Vagina (tissue), 2 donors: ENCODE results near the gene FGF1. TPM values are rescaled to one million over a fixed set of nuclear protein-coding genes. Genes with fewer than 3 reads are reported as not detected.

Source experiments
- DNase-seq, 2 donors: peaks; one replicate each; pipeline ENCODE4 v3.0.0-alpha.2; 2017; ENCODE audit errors: extremely low spot score in 2 of 2
- H3K27ac ChIP-seq: fragments of 200-600 bp; sonication (generic); one replicate; pipeline ENCODE4 v1.5.1; 2019
- H3K27me3 ChIP-seq: fragments of 200-600 bp; sonication (generic); one replicate; pipeline ENCODE4 v1.5.1; 2019
- H3K36me3 ChIP-seq, 2 donors: fragments of 200-600 bp; sonication (generic); one replicate each; pipeline ENCODE4 v1.5.1; 2017 to 2019
- H3K4me1 ChIP-seq: fragments of 200-600 bp; sonication (generic); one replicate; pipeline ENCODE4 v1.5.1; 2019
- H3K4me3 ChIP-seq, 2 donors: fragments of 200-600 bp; sonication (generic); 1 replicate in 1 of 2; 2 replicates in 1 of 2; pipeline ENCODE4 v1.5.1; 2016 to 2019
- H3K9me3 ChIP-seq: fragments of 200-600 bp; sonication (generic); one replicate; pipeline ENCODE4 v1.5.1; 2019
- CTCF ChIP-seq, 3 experiments: fragments of 450-650 bp in 2 of 3; fragments of 200-600 bp in 1 of 3; sonication (generic) in 1 of 3; IDR thresholded peaks; one replicate each; pipeline ENCODE4 v1.5.1; 2017 to 2019; ENCODE audit warnings: antibody characterized with exemption in 3 of 3, mild to moderate bottlenecking in 2 of 3, moderate library complexity in 2 of 3
- POLR2A ChIP-seq, 2 donors: fragments of 450-650 bp; IDR thresholded peaks; one replicate each; pipeline ENCODE4 v1.6.1; 2017; ENCODE audit warnings: antibody characterized with exemption in 2 of 2, mild to moderate bottlenecking in 2 of 2, moderate library complexity in 2 of 2
- POLR2AphosphoS5 ChIP-seq, 2 donors: sonication (generic); formaldehyde crosslinking; IDR thresholded peaks; one replicate each; pipeline ENCODE4 v1.9.0; 2017; ENCODE audit warnings: antibody characterized with exemption in 2 of 2, mild to moderate bottlenecking in 2 of 2, low read depth in 1 of 2; ENCODE audit not compliant: insufficient read depth in 1 of 2
- intact Hi-C: fragments of 100-400 bp; cut with DNase I; formaldehyde crosslinking; loops from one replicate; pipeline ENCODE4 v1.15.1; 2023
- total RNA-seq: library from RNA; depleted of rRNA; stranded (reverse); fragments of >200 nt; gene quantifications from one replicate; pipeline ENCODE4 v1.2.3, GENCODE V29; 2016

Gene FGF1
- total RNA-seq, 1 donor from 2014 or later: 2.0 TPM

DNA sequence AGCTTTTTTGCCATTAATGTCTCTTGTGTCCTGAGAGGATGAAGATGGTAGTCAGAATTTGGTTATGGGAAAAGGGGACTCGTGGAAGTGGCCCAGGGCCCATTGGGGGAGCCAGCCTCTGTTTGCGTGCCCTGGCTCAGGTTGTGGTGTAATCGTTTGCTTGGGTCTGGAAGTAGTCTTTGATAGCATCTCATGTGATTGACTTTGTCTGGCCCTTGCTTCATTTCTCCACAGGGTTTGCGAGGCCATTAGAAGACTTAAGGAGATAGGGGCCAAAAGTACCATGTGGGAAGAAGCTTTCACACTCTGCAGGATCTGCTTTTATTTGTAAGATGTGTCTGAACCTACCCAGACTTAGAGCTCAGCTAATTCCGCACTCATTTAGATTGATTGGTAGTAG, 114.5 kb downstream of the FGF1 start:
- H3K27ac ChIP-seq: no peak overlapping the region
- no peaks in the 10 kb centered on the region for H3K9me3 ChIP-seq
- H3K4me3 ChIP-seq: no peak overlapping the region
- no peaks in the 10 kb centered on the region for H3K4me1 ChIP-seq
- intact Hi-C loops: no loop called here
- no peaks in the 10 kb centered on the region for H3K27me3 ChIP-seq
- DNase-seq: no peak
- TF ChIP-seq POLR2A (IDR thresholded peaks at IDR 0.05) (no peak), CTCF (IDR thresholded peaks at IDR 0.05) (no peak)
- no peaks in the 10 kb centered on the region for H3K36me3 ChIP-seq

- H3K4me3 ChIP-seq: no peak overlapping the region
- H3K36me3 ChIP-seq: no peaks in the 10 kb centered on the region
- no peak for DNase-seq
- no peaks in the 10 kb centered on the region for H3K27me3 ChIP-seq
- H3K9me3 ChIP-seq: no peaks in the 10 kb centered on the region
- TF ChIP-seq CTCF (IDR thresholded peaks at IDR 0.05): no peak
- H3K27ac ChIP-seq: no peak overlapping the region
- no peaks in the 10 kb centered on the region for H3K4me1 ChIP-seq
- intact Hi-C loops: no loop called here
Measured at GRCh38 chr5:142569905-142570304, 116.0 kb downstream of the FGF1 start.

DNA sequence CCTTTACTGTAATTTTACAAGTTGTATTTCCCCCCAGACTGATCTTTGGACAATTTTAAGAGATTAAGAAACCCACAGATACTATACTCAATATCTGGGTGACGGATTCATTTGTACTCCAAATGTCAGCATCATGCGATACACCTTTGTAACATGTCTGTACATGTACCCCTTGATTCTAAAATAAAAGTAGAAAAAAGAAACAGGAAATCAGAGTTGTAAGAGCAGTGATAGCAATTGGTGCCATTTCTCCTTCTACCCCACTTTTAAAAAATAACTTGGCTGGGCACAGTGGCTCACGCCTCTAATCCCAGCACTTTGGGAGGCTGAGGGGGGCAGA, 116.9 kb downstream of the FGF1 start:
- H3K36me3 ChIP-seq: no peaks in the 10 kb centered on the region
- H3K9me3 ChIP-seq: no peaks in the 10 kb centered on the region
- no peak overlapping the region for H3K27ac ChIP-seq
- no peak overlapping the region for H3K4me3 ChIP-seq
- no peaks in the 10 kb centered on the region for H3K4me1 ChIP-seq
- intact Hi-C loops: no loop called here
- no peak for TF ChIP-seq POLR2A (IDR thresholded peaks at IDR 0.05)
- no peak for TF ChIP-seq POLR2AphosphoS5 (IDR thresholded peaks at IDR 0.05; ENCODE audit: insufficient read depth in 1 of 2, low read depth in 1 of 2)
- TF ChIP-seq CTCF (IDR thresholded peaks at IDR 0.05): no peak
- no peaks in the 10 kb centered on the region for H3K27me3 ChIP-seq
- no peak for DNase-seq

DNA sequence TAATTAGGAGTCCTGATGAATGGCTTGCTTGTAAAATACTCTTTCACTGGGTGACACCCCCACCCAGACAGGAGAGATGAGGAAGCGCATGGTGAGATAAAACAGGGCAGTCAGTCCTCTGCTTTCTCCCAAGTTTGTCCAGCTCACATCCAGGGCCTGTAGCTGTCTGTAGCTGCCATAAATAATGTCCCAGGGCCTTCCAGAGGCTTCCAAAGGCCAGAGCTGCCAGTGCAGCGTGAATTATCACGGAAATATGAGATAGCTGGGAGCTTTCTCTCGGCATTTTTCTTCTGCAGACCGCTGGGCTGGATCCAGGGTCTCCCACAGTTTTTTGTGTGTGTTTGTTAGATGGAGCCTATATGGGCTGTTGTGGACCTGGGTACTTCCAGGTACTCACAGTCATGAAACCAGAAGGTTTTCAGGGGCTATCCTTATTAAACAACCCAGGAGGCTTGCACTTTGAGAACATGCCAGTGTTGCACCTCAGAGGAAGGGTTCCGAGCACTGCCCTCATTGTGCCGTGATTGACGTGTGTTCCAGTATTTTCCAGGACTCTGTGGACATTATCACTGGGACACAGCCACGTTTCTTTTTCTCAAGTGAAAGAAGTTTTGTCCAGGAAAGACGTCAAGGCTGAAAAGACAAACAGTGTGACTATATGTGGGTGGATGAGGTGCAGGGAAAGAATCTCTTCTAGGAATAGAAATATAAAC, 117.5 kb downstream of the FGF1 start:
- intact Hi-C loops: no loop called here
- no peak for DNase-seq
- no peaks in the 10 kb centered on the region for H3K4me1 ChIP-seq
- no peak overlapping the region for H3K27ac ChIP-seq
- TF ChIP-seq POLR2A (IDR thresholded peaks at IDR 0.05) (no peak), POLR2AphosphoS5 (IDR thresholded peaks at IDR 0.05; ENCODE audit: insufficient read depth in 1 of 2, low read depth in 1 of 2) (no peak), CTCF (IDR thresholded peaks at IDR 0.05) (no peak)
- no peak overlapping the region for H3K4me3 ChIP-seq
- H3K9me3 ChIP-seq: no peaks in the 10 kb centered on the region
- H3K27me3 ChIP-seq: no peaks in the 10 kb centered on the region
- H3K36me3 ChIP-seq: no peaks in the 10 kb centered on the region

- no peak for DNase-seq
- no peak for TF ChIP-seq POLR2A (IDR thresholded peaks at IDR 0.05)
- TF ChIP-seq POLR2AphosphoS5 (IDR thresholded peaks at IDR 0.05; ENCODE audit: insufficient read depth in 1 of 2, low read depth in 1 of 2): no peak
- no peak for TF ChIP-seq CTCF (IDR thresholded peaks at IDR 0.05)
- no peak overlapping the region for H3K4me3 ChIP-seq
- intact Hi-C loops: no loop called here
- no peaks in the 10 kb centered on the region for H3K4me1 ChIP-seq
- no peaks in the 10 kb centered on the region for H3K36me3 ChIP-seq
- H3K27ac ChIP-seq: no peak overlapping the region
- no peaks in the 10 kb centered on the region for H3K9me3 ChIP-seq
- H3K27me3 ChIP-seq: no peaks in the 10 kb centered on the region
Measured at GRCh38 chr5:142561486-142562097, 124.3 kb downstream of the FGF1 start.
